Prostate gland (tissue), 2 donors: ENCODE data around the gene NXPH4.

Experiments used
- POLR2A ChIP-seq: fragments of 450-650 bp; IDR thresholded peaks from one replicate; pipeline ENCODE4 v1.6.1; 2016; ENCODE audit warnings: antibody characterized with exemption, mild to moderate bottlenecking
- TF ChIP-seq, protein P1 (sequence below), 4 experiments: fragments of 200-600 bp in 2 of 4; fragments of 450-650 bp in 2 of 4; sonication (generic) in 2 of 4; IDR thresholded peaks; 1 replicate in 3 of 4; 2 replicates in 1 of 4; pipeline ENCODE4 v1.5.1; 2016 to 2019; ENCODE audit warnings: antibody characterized with exemption in 4 of 4, mild to moderate bottlenecking in 2 of 4, moderate library complexity in 2 of 4

DNA sequence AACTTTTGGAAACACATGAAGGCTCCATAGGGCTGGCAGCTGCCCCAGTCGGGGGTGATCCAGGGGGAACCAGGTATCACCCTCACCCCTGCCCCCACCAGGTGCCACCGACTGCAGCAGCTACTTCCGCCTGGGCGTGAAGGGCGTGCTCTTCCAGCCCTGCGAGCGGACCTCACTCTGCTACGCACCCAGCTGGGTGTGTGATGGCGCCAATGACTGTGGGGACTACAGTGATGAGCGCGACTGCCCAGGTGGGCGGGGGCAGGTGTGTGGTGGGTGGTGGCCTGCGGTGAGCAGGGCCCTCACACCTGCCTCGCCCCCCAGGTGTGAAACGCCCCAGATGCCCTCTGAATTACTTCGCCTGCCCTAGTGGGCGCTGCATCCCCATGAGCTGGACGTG lies 22.3 kb upstream of the NXPH4 start:
- TF ChIP-seq, protein P1, sequence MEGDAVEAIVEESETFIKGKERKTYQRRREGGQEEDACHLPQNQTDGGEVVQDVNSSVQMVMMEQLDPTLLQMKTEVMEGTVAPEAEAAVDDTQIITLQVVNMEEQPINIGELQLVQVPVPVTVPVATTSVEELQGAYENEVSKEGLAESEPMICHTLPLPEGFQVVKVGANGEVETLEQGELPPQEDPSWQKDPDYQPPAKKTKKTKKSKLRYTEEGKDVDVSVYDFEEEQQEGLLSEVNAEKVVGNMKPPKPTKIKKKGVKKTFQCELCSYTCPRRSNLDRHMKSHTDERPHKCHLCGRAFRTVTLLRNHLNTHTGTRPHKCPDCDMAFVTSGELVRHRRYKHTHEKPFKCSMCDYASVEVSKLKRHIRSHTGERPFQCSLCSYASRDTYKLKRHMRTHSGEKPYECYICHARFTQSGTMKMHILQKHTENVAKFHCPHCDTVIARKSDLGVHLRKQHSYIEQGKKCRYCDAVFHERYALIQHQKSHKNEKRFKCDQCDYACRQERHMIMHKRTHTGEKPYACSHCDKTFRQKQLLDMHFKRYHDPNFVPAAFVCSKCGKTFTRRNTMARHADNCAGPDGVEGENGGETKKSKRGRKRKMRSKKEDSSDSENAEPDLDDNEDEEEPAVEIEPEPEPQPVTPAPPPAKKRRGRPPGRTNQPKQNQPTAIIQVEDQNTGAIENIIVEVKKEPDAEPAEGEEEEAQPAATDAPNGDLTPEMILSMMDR (IDR thresholded peaks at IDR 0.05), result no peak
- no peak for TF ChIP-seq POLR2A
